H1 (cell line): ENCODE results near the gene BCL6B. TPM values are rescaled to one million over a fixed set of nuclear protein-coding genes. Genes with fewer than 3 reads are reported as not detected.

Experiments
- CTCF ChIA-PET: fragments of 300-600 bp; sonication (Branson Sonifier 250); formaldehyde crosslinking; loops from one replicate; lab custom pipeline; 2021; ENCODE audit not compliant: partially characterized antibody; lab: Charles Lee
- POLR2A ChIA-PET: fragments of 300-600 bp; sonication (Branson Sonifier 250); formaldehyde crosslinking; loops from one replicate; lab custom pipeline; 2021; ENCODE audit warnings: inconsistent platforms; ENCODE audit not compliant: partially characterized antibody; lab: Charles Lee
- DNase-seq, 2 experiments: peaks; one replicate each; pipeline versions ENCODE4 v3.0.0 to v3.0.0-alpha.2; 2010 to 2022; ENCODE audit warnings: low spot score in 2 of 2, low read depth in 1 of 2, mixed read lengths in 1 of 2
- FAIRE-seq: peaks from 2 replicates; lab custom pipeline; 2011; peaks lifted over from hg19 to GRCh38; lab: Jason Lieb, UNC
- H2AFZ ChIP-seq: 2 replicates; pipeline ENCODE4 v1.8.1; 2012; ENCODE audit warnings: low read length, inconsistent platforms
- H2AK5ac ChIP-seq: 2 replicates; pipeline ENCODE4 v1.6.1; 2013; ENCODE audit warnings: low read depth, low read length
- H2BK120ac ChIP-seq: replicated peaks from 2 replicates; pipeline ENCODE3; 2013; ENCODE audit warnings: low read depth, low read length, inconsistent platforms
- H2BK12ac ChIP-seq: 2 replicates; pipeline ENCODE4 v1.6.1; 2013; ENCODE audit warnings: low read depth, low read length
- H2BK15ac ChIP-seq: 2 replicates; pipeline ENCODE4 v1.6.1; 2013; ENCODE audit warnings: low read length
- H2BK20ac ChIP-seq: 2 replicates; pipeline ENCODE4 v1.6.1; 2013; ENCODE audit warnings: low read length
- H2BK5ac ChIP-seq: 2 replicates; pipeline ENCODE4 v1.6.1; 2013; ENCODE audit warnings: low read depth, low read length
- H3K14ac ChIP-seq: 2 replicates; pipeline ENCODE4 v1.6.1; 2013; ENCODE audit warnings: inconsistent platforms; ENCODE audit not compliant: insufficient read length
- H3K18ac ChIP-seq: 2 replicates; pipeline ENCODE4 v1.6.1; 2013; ENCODE audit warnings: low read length; ENCODE audit errors: extremely low read depth
- H3K23ac ChIP-seq: 2 replicates; pipeline ENCODE4 v1.6.1; 2013; ENCODE audit warnings: inconsistent platforms; ENCODE audit not compliant: insufficient read length
- H3K23me2 ChIP-seq: 2 replicates; pipeline ENCODE4 v1.6.1; 2013; ENCODE audit warnings: low read depth, low read length
- H3K27ac ChIP-seq: 2 replicates; pipeline ENCODE4 v1.6.1; 2011; ENCODE audit warnings: low read depth, low read length, inconsistent platforms
- H3K27me3 ChIP-seq, 4 experiments: replicated peaks in 1 of 4; 1 replicate in 1 of 4; 2 replicates in 3 of 4; pipeline versions ENCODE4 v1.6.1 to v1.8.1; 2011 to 2013; ENCODE audit warnings: low read length in 3 of 4, mild to moderate bottlenecking in 3 of 4, inconsistent platforms in 2 of 4, mixed read lengths in 2 of 4, moderate library complexity in 1 of 4; ENCODE audit not compliant: control insufficient read depth in 3 of 4, insufficient read depth in 3 of 4; ENCODE audit errors: extremely low read depth in 1 of 4
- H3K36me3 ChIP-seq, 4 experiments: 2 replicates each; pipeline versions ENCODE4 v1.6.1 to v1.8.1; 2011 to 2013; ENCODE audit warnings: mild to moderate bottlenecking in 4 of 4, low read length in 3 of 4, moderate library complexity in 2 of 4, control low read depth in 1 of 4, inconsistent platforms in 1 of 4; ENCODE audit not compliant: insufficient read depth in 4 of 4, control insufficient read depth in 2 of 4
- H3K4ac ChIP-seq: replicated peaks from 2 replicates; pipeline ENCODE3; 2013; ENCODE audit warnings: low read length, low read depth, mixed read lengths, inconsistent platforms; ENCODE audit not compliant: insufficient read length
- H3K4me1 ChIP-seq, 4 experiments: replicated peaks in 1 of 4; 1 replicate in 1 of 4; 2 replicates in 3 of 4; pipeline versions ENCODE4 v1.6.1 to v1.8.1; 2011 to 2013; ENCODE audit warnings: low read length in 3 of 4, inconsistent platforms in 2 of 4, mixed read lengths in 1 of 4; ENCODE audit not compliant: insufficient read depth in 4 of 4, control insufficient read depth in 3 of 4
- H3K4me2 ChIP-seq, 2 experiments: 2 replicates each; pipeline versions ENCODE4 v1.6.1 to v1.8.1; 2011 to 2013; ENCODE audit warnings: low read depth in 2 of 2, low read length in 2 of 2, control low read depth in 1 of 2, inconsistent platforms in 1 of 2, mild to moderate bottlenecking in 1 of 2; ENCODE audit not compliant: insufficient read depth in 1 of 2
- H3K4me3 ChIP-seq, 4 experiments: fragments of 200-600, 300-600 bp in 1 of 4; sonication (generic), shearing (Covaris generic), sonication (Bioruptor Twin) in 1 of 4; 2 replicates each; pipeline versions ENCODE4 v1.5.1 to v1.8.1; 2011 to 2016; ENCODE audit warnings: low read length in 4 of 4, low read depth in 3 of 4, control low read depth in 2 of 4, inconsistent platforms in 2 of 4, mild to moderate bottlenecking in 2 of 4, mixed read lengths in 1 of 4, moderate library complexity in 1 of 4; ENCODE audit not compliant: insufficient read depth in 2 of 4; ENCODE audit errors: extremely low read depth in 1 of 4
- H3K56ac ChIP-seq: replicated peaks from 2 replicates; pipeline ENCODE3; 2013; ENCODE audit warnings: low read depth, mild to moderate bottlenecking, mixed read lengths, low read length, inconsistent platforms; ENCODE audit not compliant: insufficient read length
- H3K79me1 ChIP-seq: 2 replicates; pipeline ENCODE4 v1.6.1; 2013; ENCODE audit warnings: low read depth, low read length, control low read depth
- H3K79me2 ChIP-seq, 2 experiments: 2 replicates each; pipeline versions ENCODE4 v1.6.1 to v1.8.1; 2012 to 2013; ENCODE audit warnings: low read length in 2 of 2, mild to moderate bottlenecking in 2 of 2, inconsistent platforms in 1 of 2; ENCODE audit not compliant: insufficient read depth in 2 of 2, control insufficient read depth in 1 of 2
- H3K9ac ChIP-seq, 4 experiments: replicated peaks in 1 of 4; 1 replicate in 1 of 4; 2 replicates in 3 of 4; pipeline versions ENCODE4 v1.6.1 to v1.8.1; 2011 to 2013; ENCODE audit warnings: low read depth in 3 of 4, low read length in 3 of 4, control low read depth in 2 of 4, mild to moderate bottlenecking in 2 of 4, moderate library complexity in 2 of 4, inconsistent platforms in 1 of 4; ENCODE audit errors: extremely low read depth in 1 of 4
- H3K9me3 ChIP-seq, 2 experiments: 2 replicates each; pipeline versions ENCODE4 v1.6.1 to v1.8.1; 2012 to 2013; ENCODE audit warnings: mild to moderate bottlenecking in 2 of 2, moderate library complexity in 2 of 2, control low read depth in 1 of 2, inconsistent platforms in 1 of 2, low read depth in 1 of 2, low read length in 1 of 2, mixed read lengths in 1 of 2; ENCODE audit not compliant: insufficient read depth in 2 of 2
- H4K20me1 ChIP-seq, 2 experiments: replicated peaks in 1 of 2; 2 replicates each; pipeline versions ENCODE3 to v1.8.1; 2011 to 2013; ENCODE audit warnings: inconsistent platforms in 2 of 2, low read length in 2 of 2, mild to moderate bottlenecking in 1 of 2; ENCODE audit not compliant: insufficient read depth in 2 of 2, control insufficient read depth in 1 of 2
- H4K5ac ChIP-seq: 2 replicates; pipeline ENCODE4 v1.6.1; 2013; ENCODE audit warnings: low read length, low read depth, mixed read lengths, inconsistent platforms; ENCODE audit not compliant: insufficient read length
- H4K8ac ChIP-seq: 2 replicates; pipeline ENCODE4 v1.8.0; 2013; ENCODE audit warnings: mild to moderate bottlenecking, moderate library complexity, low read length, inconsistent platforms; ENCODE audit not compliant: insufficient read depth; ENCODE audit errors: extremely low read depth
- H4K91ac ChIP-seq: replicated peaks from 2 replicates; pipeline ENCODE3; 2013; ENCODE audit warnings: low read length, mixed read lengths, inconsistent platforms; ENCODE audit not compliant: insufficient read length
- BACH1 ChIP-seq: IDR thresholded peaks from 2 replicates; pipeline ENCODE4 v1.6.1; 2012; ENCODE audit warnings: low read length, improper control_type of control experiment
- POU5F1 ChIP-seq: IDR thresholded peaks from 2 replicates; pipeline ENCODE4 v1.6.1; 2011; ENCODE audit warnings: low read depth, mild to moderate bottlenecking, low read length, moderate library complexity
- TEAD4 ChIP-seq: IDR thresholded peaks from 2 replicates; pipeline ENCODE4 v1.6.1; 2012; ENCODE audit warnings: low read depth, low read length, inconsistent platforms, mixed read lengths
- WGBS, 2 experiments: shearing (Covaris generic) in 1 of 2; methylation state at CpG; one replicate each; pipeline versions ENCODE4 v1.1.6 to v1.1.7; 2013 to 2015; ENCODE audit warnings: low lambda C conversion rate in 2 of 2, mixed read lengths in 2 of 2, inconsistent platforms in 1 of 2, low coverage in 1 of 2, missing lambda C conversion rate in 1 of 2; ENCODE audit not compliant: insufficient replicate concordance in 2 of 2, insufficient coverage in 1 of 2, insufficient read length in 1 of 2; ENCODE audit errors: extremely low coverage in 1 of 2, missing lambda C conversion rate in 1 of 2; 5-methylcytosine and 5-hydroxymethylcytosine counted together
- polyA plus RNA-seq, 7 experiments: library from polyadenylated mRNA; depleted of rRNA in 3 of 7; stranded (reverse) in 5 of 7; unstranded in 2 of 7; fragments of >200 nt in 5 of 7; fragments of 200-250 nt in 2 of 7; gene quantifications; 1 replicate in 5 of 7; 2 replicates in 1 of 7; 4 replicates in 1 of 7; pipeline versions ENCODE4 v1.2.1 to v1.2.3, GENCODE V29; 2011 to 2013; ENCODE audit warnings: missing spikeins in 2 of 7, mixed read lengths in 2 of 7
- total RNA-seq: library from RNA; stranded (reverse); fragmentation: NEBNext Ultra II Directional; extraction: Animal tissue kit (Norgen Biotek cat#: 25700); gene quantifications from 2 replicates; pipeline ENCODE4 v1.2.1, GENCODE V29; 2021

The BCL6B gene
- total and polyA plus RNA-seq, 2 of the 8 experiments (the other 6 are each of a cell fraction or from before 2014, with no cell fraction given), result 6.6 to 8.7 TPM

DNA sequence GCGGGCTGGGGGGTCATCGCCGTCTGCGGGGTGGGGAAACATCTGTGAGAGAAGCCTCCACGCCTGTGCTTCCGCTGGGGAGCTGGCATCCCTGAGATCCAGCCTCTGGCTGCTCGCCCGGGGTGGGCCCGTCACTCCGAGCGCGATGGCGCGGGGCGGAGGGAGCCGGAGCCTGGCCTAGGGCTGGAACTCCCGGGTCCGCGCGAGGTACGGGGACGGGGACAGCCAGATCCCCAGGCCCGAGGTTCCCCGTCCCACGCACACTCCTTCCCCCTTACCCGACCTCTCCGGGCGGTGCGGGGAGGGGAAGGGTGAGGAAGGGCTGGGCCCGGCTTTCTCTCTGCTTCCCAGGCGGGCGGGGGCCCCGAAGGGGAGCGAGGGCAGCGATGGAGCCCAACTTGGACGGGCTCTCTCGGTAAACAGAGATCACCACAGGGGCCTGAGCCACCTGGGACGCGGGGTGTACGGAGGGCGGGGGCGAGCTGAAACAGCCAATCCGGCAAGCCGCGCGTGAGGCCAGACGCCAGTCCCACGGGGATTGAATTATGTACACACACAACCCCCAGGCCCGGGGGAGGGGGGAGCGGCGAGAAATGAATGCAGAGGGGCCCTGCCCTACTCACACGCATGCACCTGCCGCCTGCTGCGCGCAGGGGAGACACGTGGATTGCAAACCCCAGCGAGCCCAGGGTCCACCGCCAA is 20.8 kb downstream of the BCL6B start, which contains the start of gene SLC16A11:
Gene SLC16A11 (minus strand): TSS at position 596 of the 702 bp plus-strand sequence. CDS start 579 bp downstream, at position 17.
- no peak within 1 kb of the TSS for H2BK12ac ChIP-seq
- 5% methylated on average over 25 of the region's 58 CpGs; no CpG with 5 or more reads in 1 of the 2 experiments for WGBS, 2 experiments
- no peak within 1 kb of the TSS for H3K27ac ChIP-seq
- H3K23ac ChIP-seq, result no peak within 1 kb of the TSS
- peaks cover 32% of the 10 kb centered on the region; the same call in 1 of the 2 replicates for H3K23me2 ChIP-seq
- peak within 1 kb of the TSS; percentile 66 for H3K4ac ChIP-seq
- H3K14ac ChIP-seq, result no peak within 1 kb of the TSS
- peak within 1 kb of the TSS; percentile 71 for H3K18ac ChIP-seq
- H3K79me1 ChIP-seq, result no peaks in the 10 kb centered on the region
- H2BK20ac ChIP-seq, result no peak within 1 kb of the TSS
- H4K5ac ChIP-seq, result no peak within 1 kb of the TSS
- FAIRE-seq (no peak), DNase-seq (peak in 1 of 2 experiments; percentile 75)
- H3K27me3 ChIP-seq, result peaks cover 3 to 33% (median 32%) of the 10 kb centered on the region in 4 experiments
- H3K4me3 ChIP-seq, result peak within 1 kb of the TSS; percentile 37 to 66 (median 47)
- peak within 1 kb of the TSS; percentile 93 to 94 for H3K4me2 ChIP-seq
- H3K56ac ChIP-seq, result peak within 1 kb of the TSS; percentile 7
- no peak within 1 kb of the TSS for H2AK5ac ChIP-seq
- H3K9ac ChIP-seq, result no peak within 1 kb of the TSS
- no peak within 1 kb of the TSS for H2BK120ac ChIP-seq
- peak within 1 kb of the TSS; percentile 46; the same call in 1 of the 2 replicates for H2BK15ac ChIP-seq
- no peak within 1 kb of the TSS for H2BK5ac ChIP-seq
- ChIA-PET CTCF (interaction anchor here (0.8 to 17.5 kb wide), 8 partner anchors 11 to 171 kb away, joined by 3 to 434 read pairs (median 24); partner anchors contain the start of gene ASGR1), POLR2A (interaction anchor here (0.6 to 3.0 kb wide), 3 partner anchors 20 to 195 kb away, joined by 3 to 13 read pairs (median 4); partner anchors contain the start of gene PHF23)
- H4K91ac ChIP-seq, result no peak within 1 kb of the TSS
- H4K8ac ChIP-seq, result peak within 1 kb of the TSS; percentile 87
- H4K20me1 ChIP-seq, result peaks cover 0 to 9% of the 10 kb centered on the region in 2 experiments
- peaks cover 0 to 18% (median 17%) of the 10 kb centered on the region in 4 experiments; a peak in 6 of 7 replicates for H3K4me1 ChIP-seq
- no peaks in the 10 kb centered on the region for H3K9me3 ChIP-seq
- no peaks in the 10 kb centered on the region for H3K36me3 ChIP-seq
- H2AFZ ChIP-seq, result peak within 1 kb of the TSS; percentile 37; the same call in 1 of the 2 replicates
- no peaks in the 10 kb centered on the region for H3K79me2 ChIP-seq
- TF ChIP-seq POU5F1 (no peak), BACH1 (no peak), TEAD4 (no peak)
